GM18499 (cell line): ENCODE results near the gene FAAP100.
"Not testable (repeated sequence)": the region's sequence is repeated elsewhere in the genome, so short reads cannot be mapped to it uniquely, and the experiment has no call there.

Source experiments
- ATAC-seq: cut with Tn5 transposase; IDR thresholded peaks from one replicate; pipeline ENCODE4 v1.9.1; 2021; ENCODE audit warnings: moderate number of reproducible peaks; ENCODE audit not compliant: insufficient read depth, unreplicated experiment

The FAAP100 gene

GRCh38 chr17:81541123-81541522 lies 11.0 kb downstream of the FAAP100 start:
- ATAC-seq = no peak

GRCh38 chr17:81540676-81541027 lies 11.5 kb downstream of the FAAP100 start:
- no peak for ATAC-seq

- ATAC-seq = no peak
These were observed 12.0 kb downstream of the FAAP100 start for GRCh38 chr17:81539961-81540675.

GRCh38 chr17:81539571-81539900 lies 12.6 kb downstream of the FAAP100 start:
- ATAC-seq = no peak

GRCh38 chr17:81538651-81539570 lies 13.2 kb downstream of the FAAP100 start:
- no peak for ATAC-seq

- ATAC-seq = no peak
These were observed 14.1 kb downstream of the FAAP100 start for GRCh38 chr17:81537856-81538555.

- no peak for ATAC-seq
These were observed 14.8 kb downstream of the FAAP100 start for GRCh38 chr17:81537343-81537855.

GRCh38 chr17:81536299-81537290 lies 15.6 kb downstream of the FAAP100 start:
- no peak for ATAC-seq

- no peak for ATAC-seq
These were observed 16.5 kb downstream of the FAAP100 start for GRCh38 chr17:81535480-81536298.

GRCh38 chr17:81535007-81535328 lies 17.2 kb downstream of the FAAP100 start:
- ATAC-seq = no peak

- no peak for ATAC-seq
These were observed 17.8 kb downstream of the FAAP100 start for GRCh38 chr17:81534157-81535006.

- ATAC-seq = no peak
These were observed 18.6 kb downstream of the FAAP100 start for GRCh38 chr17:81533339-81534141.

- ATAC-seq = no peak
These were observed 19.5 kb downstream of the FAAP100 start for GRCh38 chr17:81532490-81533287.

GRCh38 chr17:81531998-81532404 lies 20.2 kb downstream of the FAAP100 start:
- not testable (repeated sequence) for ATAC-seq

- ATAC-seq = not testable (repeated sequence)
These were observed 21.1 kb downstream of the FAAP100 start for GRCh38 chr17:81531013-81531412.

GRCh38 chr17:81529437-81529803 lies 22.7 kb downstream of the FAAP100 start:
- ATAC-seq = no peak
